GM12892 (cell line): ENCODE data around the gene DDX1.

ENCODE experiments used
- POLR2A ChIP-seq: IDR thresholded peaks from 2 replicates; pipeline ENCODE4 v1.6.1; 2011; ENCODE audit warnings: low read depth, low read length, control low read depth
- POLR2AphosphoS5 ChIP-seq: IDR thresholded peaks from 2 replicates; pipeline ENCODE4 v1.6.1; 2011; ENCODE audit warnings: low read depth, low read length, control low read depth
- TAF1 ChIP-seq: IDR thresholded peaks from 2 replicates; pipeline ENCODE4 v1.6.1; 2011; ENCODE audit warnings: low read depth, mild to moderate bottlenecking, control low read depth, low read length, borderline replicate concordance

- TF ChIP-seq POLR2A: no peak
- no peak for TF ChIP-seq POLR2AphosphoS5
- TF ChIP-seq TAF1: no peak
Measured at GRCh38 chr2:15626126-15626525, 34.5 kb downstream of the DDX1 start.
